ENCODE results near the gene KDM2A. TPM values are rescaled to one million over a fixed set of nuclear protein-coding genes. Genes with fewer than 3 reads are reported as not detected.

Gene KDM2A
- total and polyA plus RNA-seq, 4 donors, result 30.6 to 102 (median 63.2) TPM

DNA sequence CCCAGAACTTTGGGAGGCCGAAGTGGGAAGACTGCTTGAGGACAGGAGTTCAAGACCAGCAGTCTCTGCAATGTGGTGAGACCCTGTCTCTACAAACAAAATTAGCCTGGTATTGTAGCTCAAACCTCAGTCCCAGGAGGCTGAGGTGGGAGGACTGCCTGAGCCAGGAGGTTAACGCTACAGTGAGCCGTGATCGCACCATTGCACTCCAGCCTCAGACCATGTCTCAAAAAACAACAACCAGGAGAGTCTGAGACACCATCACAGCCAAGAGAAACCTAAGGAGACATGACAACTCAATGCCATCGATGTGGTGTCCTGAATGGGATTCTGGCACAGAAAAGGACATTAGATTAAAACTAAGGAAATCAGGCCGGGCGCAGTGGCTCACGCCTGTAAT lies 28.3 kb upstream of the KDM2A start:
- H3K36me3 ChIP-seq (ENCODE audit: control insufficient read depth in 4 of 4, insufficient read depth in 4 of 4, low read length in 4 of 4), result no peaks in the 10 kb centered on the region
- DNase-seq (no peak), ATAC-seq (ENCODE audit: insufficient read depth, low FRiP score) (no peak)
- no peaks in the 10 kb centered on the region for H3K4me1 ChIP-seq (ENCODE audit: control insufficient read depth in 5 of 5, insufficient read depth in 5 of 5, low read length in 5 of 5)
- H3K4me3 ChIP-seq, result no peak overlapping the region
- no peak for TF ChIP-seq CTCF (IDR thresholded peaks at IDR 0.05; ENCODE audit: control extremely low read depth, extremely low read depth)
- H3K9ac ChIP-seq (ENCODE audit: insufficient read depth in 1 of 2, low read length in 2 of 2), result no peak overlapping the region
- H3K27ac ChIP-seq (ENCODE audit: low read depth in 1 of 2, low read length in 1 of 2), result no peak overlapping the region
- peaks cover 0 to 3% (median 0%) of the 10 kb centered on the region in 3 donors for H3K27me3 ChIP-seq (ENCODE audit: control insufficient read depth in 3 of 3, insufficient read depth in 3 of 3, low read length in 2 of 3)
- 97% methylated on average over 8 of the region's 8 CpGs for WGBS, 2 donors
- H3K9me3 ChIP-seq (ENCODE audit: control insufficient read depth in 4 of 4, insufficient read depth in 3 of 4, low read length in 3 of 4), result no peaks in the 10 kb centered on the region

- Histone ChIP-seq H3K27ac (ENCODE audit: low read depth in 1 of 2, low read length in 1 of 2) (no peak overlapping the region), H3K27me3 (ENCODE audit: control insufficient read depth in 3 of 3, insufficient read depth in 3 of 3, low read length in 2 of 3) (peaks cover 0 to 3% (median 0%) of the 10 kb centered on the region in 3 donors), H3K4me3 (no peak overlapping the region), H3K9me3 (ENCODE audit: control insufficient read depth in 4 of 4, insufficient read depth in 3 of 4, low read length in 3 of 4) (no peaks in the 10 kb centered on the region), H3K4me1 (ENCODE audit: control insufficient read depth in 5 of 5, insufficient read depth in 5 of 5, low read length in 5 of 5) (no peaks in the 10 kb centered on the region), H3K9ac (ENCODE audit: insufficient read depth in 1 of 2, low read length in 2 of 2) (no peak overlapping the region), H3K36me3 (ENCODE audit: control insufficient read depth in 4 of 4, insufficient read depth in 4 of 4, low read length in 4 of 4) (no peaks in the 10 kb centered on the region)
- no peak for DNase-seq
- no peak for TF ChIP-seq CTCF (IDR thresholded peaks at IDR 0.05; ENCODE audit: control extremely low read depth, extremely low read depth)
- WGBS, 2 donors, result 64 to 97% methylated on average over 1 of the region's 1 CpG
- ATAC-seq (ENCODE audit: insufficient read depth, low FRiP score), result no peak
Observed at GRCh38 chr11:67095214-67095507, 23.9 kb upstream of the KDM2A start.

DNA sequence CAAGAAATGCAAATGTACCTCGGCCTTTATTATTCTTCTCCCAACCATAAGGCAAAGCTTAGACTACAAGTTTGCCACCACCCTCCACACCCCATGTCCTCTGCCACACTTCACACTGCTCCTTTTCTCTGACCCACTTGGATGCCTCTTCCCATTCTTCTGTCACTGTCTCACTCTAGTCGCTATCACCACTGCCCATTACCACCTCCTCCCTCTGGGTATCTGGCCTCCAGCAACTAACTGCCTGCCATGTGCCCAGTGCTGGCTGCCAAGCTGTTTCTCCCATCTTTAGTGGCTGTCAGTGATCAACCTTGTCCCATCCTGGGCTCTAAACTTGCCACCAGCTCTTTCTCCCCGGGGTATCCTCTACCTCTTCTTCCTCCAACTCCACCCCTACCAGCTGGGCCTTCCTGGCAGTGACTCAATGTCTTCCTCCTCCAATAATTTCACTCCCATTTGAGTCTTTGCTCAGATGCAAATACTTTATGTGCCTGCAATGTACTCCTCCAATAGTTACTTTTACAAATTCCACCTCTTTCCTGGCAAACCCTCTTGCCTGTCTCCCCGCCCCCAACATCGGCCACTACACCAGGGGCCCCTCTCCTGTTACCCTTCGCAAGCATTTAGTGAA lies 20.1 kb upstream of the KDM2A start:
- H3K9me3 ChIP-seq (ENCODE audit: control insufficient read depth in 4 of 4, insufficient read depth in 3 of 4, low read length in 3 of 4), result no peaks in the 10 kb centered on the region
- DNase-seq (no peak), ATAC-seq (ENCODE audit: insufficient read depth, low FRiP score) (no peak)
- no peaks in the 10 kb centered on the region for H3K36me3 ChIP-seq (ENCODE audit: control insufficient read depth in 4 of 4, insufficient read depth in 4 of 4, low read length in 4 of 4)
- no peaks in the 10 kb centered on the region for H3K27me3 ChIP-seq (ENCODE audit: control insufficient read depth in 3 of 3, insufficient read depth in 3 of 3, low read length in 2 of 3)
- H3K4me1 ChIP-seq (ENCODE audit: control insufficient read depth in 5 of 5, insufficient read depth in 5 of 5, low read length in 5 of 5), result no peaks in the 10 kb centered on the region
- no peak overlapping the region for H3K4me3 ChIP-seq
- no peak overlapping the region for H3K9ac ChIP-seq (ENCODE audit: insufficient read depth in 1 of 2, low read length in 2 of 2)
- TF ChIP-seq CTCF (IDR thresholded peaks at IDR 0.05; ENCODE audit: control extremely low read depth, extremely low read depth), result no peak
- no peak overlapping the region for H3K27ac ChIP-seq (ENCODE audit: low read depth in 1 of 2, low read length in 1 of 2)
- 76 to 81% methylated on average over 6 of the region's 6 CpGs for WGBS, 2 donors

DNA sequence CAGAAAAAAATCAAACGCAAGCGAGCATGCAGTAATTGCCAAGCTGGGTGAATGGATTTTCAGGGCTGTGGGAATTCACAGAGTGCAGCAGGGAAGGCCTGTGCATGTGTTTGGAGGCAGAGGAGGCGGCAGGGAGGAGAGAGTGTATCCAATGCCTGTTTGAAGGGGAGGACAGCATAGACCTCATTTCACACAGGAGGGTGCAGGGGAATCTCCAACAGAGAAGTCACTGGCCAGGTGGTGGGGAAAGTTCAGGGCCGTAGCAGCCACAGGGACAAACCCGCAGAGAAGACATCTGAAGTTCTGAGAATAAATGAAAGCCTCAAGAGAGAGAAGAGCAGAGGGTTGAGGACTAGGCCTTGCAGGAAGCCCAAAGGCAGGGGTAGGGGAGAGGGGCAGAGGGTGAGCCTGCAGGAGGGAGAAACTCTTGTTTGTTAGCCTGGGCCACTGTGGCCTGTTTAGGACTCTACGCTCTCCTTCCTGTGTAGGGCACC lies 19.2 kb upstream of the KDM2A start:
- H3K9ac ChIP-seq (ENCODE audit: insufficient read depth in 1 of 2, low read length in 2 of 2), result no peak overlapping the region
- no peak for TF ChIP-seq CTCF (IDR thresholded peaks at IDR 0.05; ENCODE audit: control extremely low read depth, extremely low read depth)
- ATAC-seq (ENCODE audit: insufficient read depth, low FRiP score) (no peak), DNase-seq (no peak)
- H3K27ac ChIP-seq (ENCODE audit: low read depth in 1 of 2, low read length in 1 of 2), result no peak overlapping the region
- WGBS, 2 donors, result 82 to 91% methylated on average over 6 of the region's 6 CpGs
- no peaks in the 10 kb centered on the region for H3K9me3 ChIP-seq (ENCODE audit: control insufficient read depth in 4 of 4, insufficient read depth in 3 of 4, low read length in 3 of 4)
- H3K4me1 ChIP-seq (ENCODE audit: control insufficient read depth in 5 of 5, insufficient read depth in 5 of 5, low read length in 5 of 5), result no peaks in the 10 kb centered on the region
- no peaks in the 10 kb centered on the region for H3K36me3 ChIP-seq (ENCODE audit: control insufficient read depth in 4 of 4, insufficient read depth in 4 of 4, low read length in 4 of 4)
- H3K4me3 ChIP-seq, result no peak overlapping the region
- no peaks in the 10 kb centered on the region for H3K27me3 ChIP-seq (ENCODE audit: control insufficient read depth in 3 of 3, insufficient read depth in 3 of 3, low read length in 2 of 3)
